NK-92 (cell line): ENCODE data around the gene PAX8.
"Not testable (repeated sequence)": the region's sequence is repeated elsewhere in the genome, so short reads cannot be mapped to it uniquely, and the experiment has no call there.

ENCODE experiments used
- DNase-seq: peaks from one replicate; lab custom pipeline; 2025; ENCODE audit not compliant: unreplicated experiment; lab: John Stamatoyannopoulos, UW

The PAX8 gene

GRCh38 chr2:113238871-113239839, 39.6 kb downstream of the PAX8 start:
- DNase-seq, result no peak

- no peak for DNase-seq
Measured at GRCh38 chr2:113237604-113238160, 41.0 kb downstream of the PAX8 start.

- no peak for DNase-seq
Measured at GRCh38 chr2:113236367-113237159, 42.2 kb downstream of the PAX8 start.

GRCh38 chr2:113235347-113236226, 43.1 kb downstream of the PAX8 start:
- DNase-seq, result not testable (repeated sequence)

GRCh38 chr2:113234721-113235346, 43.9 kb downstream of the PAX8 start:
- DNase-seq, result no peak

GRCh38 chr2:113233593-113234550, 44.8 kb downstream of the PAX8 start:
- no peak for DNase-seq

- DNase-seq, result no peak
Measured at GRCh38 chr2:113232740-113233139, 46.0 kb downstream of the PAX8 start.

- no peak for DNase-seq
Measured at GRCh38 chr2:113232123-113232522, 46.6 kb downstream of the PAX8 start.

- DNase-seq, result no peak
Measured at GRCh38 chr2:113231064-113231463, 47.7 kb downstream of the PAX8 start.

GRCh38 chr2:113230531-113230930, 48.2 kb downstream of the PAX8 start:
- DNase-seq, result no peak

- no peak for DNase-seq
Measured at GRCh38 chr2:113229795-113230194, 48.9 kb downstream of the PAX8 start.

GRCh38 chr2:113228991-113229716, 49.6 kb downstream of the PAX8 start:
- DNase-seq, result no peak

- no peak for DNase-seq
Measured at GRCh38 chr2:113228351-113228750, 50.4 kb downstream of the PAX8 start.

- DNase-seq, result no peak
Measured at GRCh38 chr2:113227698-113228097, 51.0 kb downstream of the PAX8 start.

GRCh38 chr2:113227290-113227689, 51.4 kb downstream of the PAX8 start:
- no peak for DNase-seq

GRCh38 chr2:113226462-113226861, 52.3 kb downstream of the PAX8 start:
- no peak for DNase-seq

- no peak for DNase-seq
Measured at GRCh38 chr2:113225263-113226259, 53.2 kb downstream of the PAX8 start.
